HG03196 (cell line): Measurements from ENCODE around the gene WNK1.
"Not testable (repeated sequence)": the region's sequence is repeated elsewhere in the genome, so short reads cannot be mapped to it uniquely, and the experiment has no call there.

Source experiments
- ATAC-seq: cut with Tn5 transposase; IDR thresholded peaks from one replicate; pipeline ENCODE4 v1.9.1; 2021; ENCODE audit not compliant: unreplicated experiment

WNK1 gene

DNA sequence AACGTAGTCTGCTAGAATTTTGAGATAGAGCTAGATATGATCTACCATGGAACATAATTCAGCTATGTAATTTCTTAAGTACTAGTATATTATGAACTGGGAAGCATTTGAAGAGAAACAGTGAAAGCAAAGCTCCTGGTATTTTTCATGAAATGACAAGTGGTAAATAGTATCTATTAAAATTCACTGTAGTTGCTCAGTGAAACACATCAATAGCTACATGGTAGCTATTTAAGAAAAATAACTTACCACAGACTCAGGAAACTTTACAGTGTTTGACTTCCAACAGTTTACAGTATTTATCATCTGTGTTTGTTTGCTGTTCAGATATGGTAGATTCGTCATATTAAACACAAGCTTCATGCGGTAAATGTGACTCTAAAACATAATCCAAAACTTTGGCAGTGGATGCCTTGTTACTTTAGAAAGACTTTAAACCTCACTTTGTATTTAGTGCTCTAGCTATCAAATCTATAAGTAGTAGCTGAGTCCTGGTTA lies 25.2 kb downstream of the WNK1 start:
- no peak for ATAC-seq

- no peak for ATAC-seq
Measured at GRCh38 chr12:778615-779014, 26.2 kb downstream of the WNK1 start.

DNA sequence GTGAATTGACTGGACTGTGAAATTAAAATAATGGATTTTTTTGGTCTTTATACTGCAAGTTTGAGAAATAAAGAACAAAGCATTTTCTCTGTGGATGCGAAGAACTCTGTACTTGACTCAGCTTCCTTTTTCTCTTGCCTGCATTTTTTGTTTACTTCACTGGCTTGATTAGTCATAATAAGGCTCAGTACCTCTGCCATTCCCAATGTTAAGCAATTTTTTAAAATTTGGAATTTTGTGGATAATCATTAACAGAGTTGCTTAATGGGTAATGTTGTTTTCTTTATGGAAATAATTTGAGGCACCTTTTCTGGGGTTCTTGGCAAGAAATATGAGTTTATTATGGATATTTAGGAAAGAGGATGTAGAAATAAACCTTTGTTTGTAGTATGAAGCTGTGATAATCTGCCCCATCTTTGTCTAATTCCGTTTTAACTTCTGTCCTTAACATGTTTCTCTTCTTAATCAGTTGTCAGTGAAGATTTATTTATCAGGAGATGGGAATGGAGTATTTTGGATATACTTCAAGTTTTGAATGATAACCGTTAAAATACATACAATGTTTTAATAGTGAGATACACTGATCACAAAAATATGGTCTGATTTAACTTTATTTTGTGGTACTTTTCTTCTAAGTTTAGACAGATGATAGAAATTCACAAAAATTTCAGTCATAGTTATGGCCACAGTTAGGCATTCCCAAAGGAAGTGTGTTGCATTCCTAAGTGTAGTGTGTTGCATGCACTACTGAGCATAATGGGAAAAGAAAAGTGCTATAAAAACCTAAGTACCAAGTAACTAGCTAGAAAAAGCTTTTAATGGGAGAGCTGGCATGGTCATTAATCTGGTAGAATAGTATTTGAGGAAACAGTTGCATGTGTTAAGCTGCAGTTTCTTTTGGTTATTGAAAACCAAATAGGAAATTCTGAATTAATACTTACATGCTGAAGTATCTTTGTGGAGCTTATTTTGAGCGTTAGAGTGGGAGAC lies 27.7 kb downstream of the WNK1 start:
- no peak for ATAC-seq

- no peak for ATAC-seq
Measured at GRCh38 chr12:780750-781379, 28.5 kb downstream of the WNK1 start.

GRCh38 chr12:785706-786105 lies 33.3 kb downstream of the WNK1 start:
- no peak for ATAC-seq

- no peak for ATAC-seq
Measured at GRCh38 chr12:788288-788687, 35.9 kb downstream of the WNK1 start.

DNA sequence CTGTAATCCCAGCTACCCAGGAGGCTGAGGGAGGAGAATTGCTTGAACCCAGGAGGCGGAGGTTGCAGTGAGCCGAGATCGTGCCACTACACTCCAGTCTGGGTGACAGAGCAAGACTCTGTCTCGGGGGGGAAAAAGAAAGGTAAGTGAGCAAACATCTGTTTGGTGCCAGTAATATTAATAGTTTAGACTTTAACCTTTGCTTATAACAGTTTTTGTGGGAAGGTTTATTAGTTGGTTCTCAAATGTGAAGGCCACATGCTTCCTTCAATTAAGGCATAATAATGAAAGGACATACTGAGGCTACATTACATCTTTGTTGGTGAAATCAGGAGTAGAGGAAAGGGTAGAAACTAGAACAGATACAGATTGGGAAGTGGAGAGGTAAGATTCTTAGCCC lies 36.4 kb downstream of the WNK1 start:
- ATAC-seq, result not testable (repeated sequence)

- no peak for ATAC-seq
Measured at GRCh38 chr12:789852-790563, 37.6 kb downstream of the WNK1 start.

GRCh38 chr12:790608-791007 lies 38.2 kb downstream of the WNK1 start:
- ATAC-seq, result no peak

- no peak for ATAC-seq
Measured at GRCh38 chr12:793037-793436, 40.7 kb downstream of the WNK1 start.

DNA sequence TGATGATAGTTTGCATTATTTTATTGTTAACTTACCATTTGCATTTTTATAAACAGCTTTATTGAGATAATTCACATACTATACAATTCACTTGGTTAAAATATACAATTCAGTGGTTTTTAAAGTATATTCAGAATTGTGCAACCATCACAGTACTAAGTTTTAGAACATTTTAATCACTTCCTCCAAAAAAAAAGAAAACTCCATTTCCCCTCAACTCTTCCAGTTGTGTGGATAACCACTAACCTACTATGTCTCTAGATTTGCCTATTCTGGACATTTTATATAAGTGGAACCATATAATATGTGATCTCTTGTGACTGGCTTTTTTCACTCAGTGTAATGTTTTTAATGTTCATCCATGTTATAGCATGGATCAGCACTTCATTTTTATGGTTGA lies 41.3 kb downstream of the WNK1 start:
- no peak for ATAC-seq

- ATAC-seq, result no peak
Measured at GRCh38 chr12:795305-795704, 42.9 kb downstream of the WNK1 start.

DNA sequence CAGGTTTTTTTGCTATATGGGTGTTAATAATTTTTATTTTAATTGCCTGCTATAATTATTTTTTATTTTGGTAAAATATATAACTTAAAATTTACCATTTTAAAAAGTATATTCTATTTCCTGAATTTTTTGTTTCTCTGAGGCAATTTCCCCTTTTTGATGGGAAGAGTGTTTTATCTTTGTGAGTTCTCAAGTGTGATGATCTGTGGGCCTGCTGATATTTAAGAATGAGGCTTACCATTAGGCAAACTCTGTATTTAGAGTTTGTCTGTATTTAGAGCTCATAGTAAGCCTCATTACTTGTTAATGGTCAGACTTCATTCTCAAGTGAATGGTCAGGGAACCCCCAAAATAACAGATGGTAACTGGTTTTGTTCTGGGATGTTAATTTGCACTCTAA lies 48.0 kb downstream of the WNK1 start:
- no peak for ATAC-seq

DNA sequence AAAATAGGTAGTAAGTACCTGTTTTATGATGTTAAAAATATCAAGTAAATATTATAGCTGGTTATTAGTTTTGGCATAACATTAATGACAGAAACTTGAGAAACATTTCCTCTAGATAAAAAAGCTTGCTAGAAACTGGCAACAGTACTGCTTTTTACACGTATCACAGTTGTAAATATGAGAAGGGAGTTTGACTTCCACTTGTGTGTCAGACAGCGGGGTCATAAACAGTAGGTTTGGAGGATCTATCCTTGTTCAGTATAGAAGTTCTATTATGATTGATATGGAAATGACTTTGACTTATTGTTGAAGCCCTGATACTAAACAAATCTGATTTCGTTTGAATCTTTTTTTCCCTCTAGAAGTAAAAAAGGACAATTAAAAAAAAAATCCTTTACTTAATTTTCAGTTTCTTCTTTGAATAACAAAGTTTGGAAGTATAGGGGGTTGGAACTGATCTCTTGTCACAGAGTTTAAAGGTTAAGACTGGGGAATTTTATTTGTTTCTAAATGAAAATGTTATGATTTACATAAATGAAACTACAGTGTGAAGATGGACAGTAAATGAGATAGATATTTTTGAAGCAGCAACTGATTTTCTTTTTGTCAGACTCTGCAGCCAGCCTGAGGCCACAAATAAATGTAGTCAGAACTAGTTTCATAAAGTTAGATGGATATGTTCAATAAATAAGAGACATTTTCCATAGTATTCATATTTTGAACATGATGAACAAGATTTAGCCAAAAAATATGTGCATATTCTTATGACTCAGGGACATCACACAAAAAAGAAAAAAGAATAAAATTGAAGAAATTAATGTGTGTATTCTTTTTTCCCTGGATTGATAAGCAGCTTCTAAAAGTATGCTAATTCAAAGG lies 50.1 kb downstream of the WNK1 start:
- no peak for ATAC-seq

DNA sequence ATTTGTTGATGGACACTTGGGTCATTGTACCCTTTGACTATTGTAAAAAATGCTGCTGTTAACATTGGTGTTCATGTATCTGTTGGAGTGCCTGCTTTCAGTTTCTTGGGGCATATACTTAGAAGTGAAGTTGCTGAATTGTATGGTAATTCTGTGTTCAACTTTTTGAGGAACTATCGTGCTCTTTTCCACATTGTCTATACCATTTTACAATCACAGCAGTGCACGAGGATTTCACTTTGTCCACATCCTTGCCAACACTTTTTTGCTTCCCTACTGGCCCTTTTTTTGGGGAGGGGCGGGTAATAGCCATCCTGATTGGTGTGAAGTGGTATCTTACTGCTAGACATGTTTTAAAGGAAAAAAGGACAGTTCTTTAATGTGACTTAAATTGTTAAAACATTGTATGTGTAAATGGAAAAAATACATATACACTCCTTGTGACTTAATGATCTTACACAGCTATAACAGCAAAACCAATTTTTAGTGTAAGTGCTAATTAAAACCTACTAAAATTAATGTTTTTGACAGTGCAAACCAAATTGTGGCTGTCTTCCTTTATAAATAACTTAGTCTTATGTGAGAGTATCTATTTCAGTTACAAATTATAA lies 52.7 kb downstream of the WNK1 start:
- ATAC-seq, result no peak

GRCh38 chr12:806200-806791 lies 53.9 kb downstream of the WNK1 start:
- no peak for ATAC-seq

DNA sequence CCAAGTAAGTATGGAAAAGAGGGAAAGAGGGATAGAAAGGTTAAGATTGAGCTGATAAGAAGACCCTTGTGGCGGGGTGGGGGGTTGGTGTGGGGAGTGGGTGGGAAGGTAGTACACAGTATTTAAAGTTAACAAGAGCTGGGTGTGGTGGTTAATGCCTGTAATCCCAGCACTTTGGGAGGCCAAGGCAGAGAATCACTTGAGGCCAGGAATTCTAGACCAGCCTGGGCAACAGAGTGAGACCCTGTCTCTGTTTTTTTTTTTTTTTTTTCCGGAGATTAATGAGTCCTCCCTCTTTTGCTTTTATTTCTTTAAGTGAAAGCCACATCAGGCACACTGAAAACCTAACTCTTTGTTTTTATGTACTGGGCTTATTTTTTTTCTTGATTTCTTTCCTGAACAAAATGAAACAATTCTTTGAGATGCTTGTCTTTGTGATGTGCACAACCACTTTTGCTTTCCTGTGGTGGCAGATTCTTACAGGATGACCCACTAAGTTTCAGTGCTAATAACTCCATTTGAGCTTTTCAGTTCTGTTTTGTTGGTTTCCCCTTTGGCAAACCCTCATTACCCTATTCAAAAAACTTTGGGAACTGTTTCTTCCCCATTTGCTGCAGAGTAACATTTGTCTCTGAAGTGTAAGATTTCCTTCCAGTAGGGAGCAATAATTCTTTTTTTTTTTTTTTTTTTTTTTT lies 54.8 kb downstream of the WNK1 start:
- ATAC-seq, result no peak

DNA sequence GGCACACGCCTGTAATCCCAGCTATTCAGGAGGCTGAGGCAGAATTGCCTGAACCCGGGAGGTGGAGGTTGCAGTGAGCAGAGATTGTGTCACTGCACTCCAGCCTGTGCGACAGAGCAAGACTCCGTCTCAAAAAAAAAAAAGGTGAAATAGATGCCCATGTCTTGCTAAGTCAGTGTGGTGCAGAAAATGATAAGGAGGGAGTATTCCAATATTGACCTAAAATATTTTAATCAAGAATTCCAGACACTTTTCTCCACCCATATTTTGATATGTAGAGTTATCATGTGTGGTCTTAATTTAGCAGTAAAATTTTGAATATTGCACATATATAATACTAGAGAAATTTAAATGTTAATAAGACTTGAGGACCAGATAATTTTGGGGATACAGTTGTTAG lies 57.7 kb downstream of the WNK1 start:
- no peak for ATAC-seq
